Mucosa of descending colon (tissue), 3 donors: ENCODE data around the gene PPP2R5C. TPM values are rescaled to one million over a fixed set of nuclear protein-coding genes. Genes with fewer than 3 reads are reported as not detected.

Experiments
- ATAC-seq: fragments of 200-7000 bp; cut with Tn5 transposase; one replicate; pipeline ENCODE4 v1.9.1; 2020; ENCODE audit warnings: mild to moderate bottlenecking, moderate library complexity
- DNase-seq, 3 donors: peaks; one replicate each; pipeline ENCODE4 v3.0.0-alpha.2; 2020
- H3K36me3 ChIP-seq: fragments of 200-600 bp; one replicate; pipeline ENCODE4 v1.8.0; 2021; ENCODE audit warnings: low read depth, mild to moderate bottlenecking
- H3K4me1 ChIP-seq: fragments of 200-600 bp; one replicate; pipeline ENCODE4 v1.8.0; 2021; ENCODE audit warnings: low read depth, mild to moderate bottlenecking
- H3K4me3 ChIP-seq: fragments of 200-600 bp; one replicate; pipeline ENCODE4 v1.8.0; 2021; ENCODE audit warnings: mild to moderate bottlenecking
- H3K9me3 ChIP-seq: fragments of 200-600 bp; one replicate; pipeline ENCODE4 v1.8.0; 2021; ENCODE audit warnings: mild to moderate bottlenecking
- intact Hi-C, 2 donors: fragments of 100-400 bp; cut with DNase I in 1 of 2; cut with micrococcal nuclease in 1 of 2; formaldehyde crosslinking; loops; one replicate each; pipeline versions ENCODE4 v1.11.0 to v1.11.1; 2022; cut with DNase I, micrococcal nuclease
- total RNA-seq, 3 donors: library from RNA; stranded (reverse); fragmentation: NEBNext Ultra II Directional in 2 of 3; extraction: Animal tissue kit (Norgen Biotek cat#: 25700) in 2 of 3; gene quantifications; one replicate each; pipeline versions ENCODE4 v1.2.1 to v1.2.4, GENCODE V29; 2021 to 2023
- TF ChIP-seq, protein P1 (sequence below): fragments of 200-600 bp; IDR thresholded peaks from one replicate; pipeline ENCODE4 v1.8.0; 2022; ENCODE audit warnings: antibody characterized with exemption, mild to moderate bottlenecking
- donor health status: DM: no; HTN: no; CAD: no; lungs with moderate emphysema.
- donor health status: DM: no; HTN: no; CAD: no.
- donor health status: DM: no; HTN: yes; CAD: no.

Gene PPP2R5C
- total RNA-seq, 3 donors from 2014 or later: 131 to 173 (median 160) TPM

DNA sequence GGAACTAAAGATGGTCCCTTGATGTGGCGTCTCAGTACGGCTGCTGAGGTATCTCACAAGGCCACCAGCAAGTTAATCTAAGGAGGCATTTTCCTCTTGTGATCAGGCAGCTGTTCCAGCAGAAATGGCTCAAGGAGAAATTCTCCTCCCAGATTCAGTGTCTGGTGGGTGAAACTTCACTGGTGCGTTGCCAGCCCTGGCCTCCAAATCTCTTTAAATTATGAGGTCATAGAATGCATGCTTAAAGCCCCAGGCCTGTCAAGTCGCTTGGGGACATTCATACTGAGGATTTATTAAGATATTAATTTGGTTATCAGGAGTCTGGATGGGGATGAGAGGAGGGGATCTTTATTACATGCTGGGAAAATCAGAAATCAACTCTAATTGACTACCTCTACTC is 72.9 kb downstream of the PPP2R5C start:
- ATAC-seq (no peak), DNase-seq (no peak)
- TF ChIP-seq, protein P1, sequence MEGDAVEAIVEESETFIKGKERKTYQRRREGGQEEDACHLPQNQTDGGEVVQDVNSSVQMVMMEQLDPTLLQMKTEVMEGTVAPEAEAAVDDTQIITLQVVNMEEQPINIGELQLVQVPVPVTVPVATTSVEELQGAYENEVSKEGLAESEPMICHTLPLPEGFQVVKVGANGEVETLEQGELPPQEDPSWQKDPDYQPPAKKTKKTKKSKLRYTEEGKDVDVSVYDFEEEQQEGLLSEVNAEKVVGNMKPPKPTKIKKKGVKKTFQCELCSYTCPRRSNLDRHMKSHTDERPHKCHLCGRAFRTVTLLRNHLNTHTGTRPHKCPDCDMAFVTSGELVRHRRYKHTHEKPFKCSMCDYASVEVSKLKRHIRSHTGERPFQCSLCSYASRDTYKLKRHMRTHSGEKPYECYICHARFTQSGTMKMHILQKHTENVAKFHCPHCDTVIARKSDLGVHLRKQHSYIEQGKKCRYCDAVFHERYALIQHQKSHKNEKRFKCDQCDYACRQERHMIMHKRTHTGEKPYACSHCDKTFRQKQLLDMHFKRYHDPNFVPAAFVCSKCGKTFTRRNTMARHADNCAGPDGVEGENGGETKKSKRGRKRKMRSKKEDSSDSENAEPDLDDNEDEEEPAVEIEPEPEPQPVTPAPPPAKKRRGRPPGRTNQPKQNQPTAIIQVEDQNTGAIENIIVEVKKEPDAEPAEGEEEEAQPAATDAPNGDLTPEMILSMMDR: no peak
- peaks cover 20% of the 10 kb centered on the region for H3K4me1 ChIP-seq
- no peaks in the 10 kb centered on the region for H3K9me3 ChIP-seq
- H3K4me3 ChIP-seq: no peak overlapping the region
- intact Hi-C loops: no loop called here
- no peaks in the 10 kb centered on the region for H3K36me3 ChIP-seq

DNA sequence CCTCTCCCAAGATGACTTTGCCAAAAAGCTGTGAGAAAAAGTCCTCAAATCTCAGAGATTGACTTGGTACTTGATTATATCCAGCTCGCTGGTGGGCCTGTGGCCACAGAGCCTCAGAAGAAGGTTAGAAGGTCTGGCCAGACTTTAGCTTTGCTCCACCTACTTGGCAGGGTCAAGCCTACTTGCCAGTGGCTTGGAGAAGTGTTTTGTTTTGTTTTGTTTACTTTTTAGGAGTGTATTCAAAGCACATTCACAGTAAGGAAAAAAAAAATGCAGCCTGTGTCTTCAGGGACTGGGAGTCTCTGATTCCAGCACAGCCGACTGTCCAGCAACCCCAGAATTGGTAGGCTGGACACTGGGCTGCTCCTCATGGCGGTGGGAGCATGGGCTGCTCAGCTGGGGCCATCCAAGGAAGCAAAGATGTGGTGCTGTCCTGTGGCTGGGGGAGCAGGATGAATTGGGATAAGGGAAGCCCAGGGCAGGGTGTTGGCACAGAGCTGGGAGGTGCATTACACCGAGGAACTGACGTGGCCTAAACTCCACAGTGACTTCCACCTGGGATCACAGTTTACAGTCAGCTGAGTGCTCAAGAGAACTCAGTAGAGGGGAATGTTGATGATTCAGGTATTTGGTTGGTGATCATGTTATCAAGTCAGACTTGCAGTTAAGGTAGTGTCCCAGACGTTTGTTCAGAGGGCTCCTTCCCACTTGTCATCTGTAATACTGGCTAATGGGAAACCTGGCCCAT is 73.5 kb downstream of the PPP2R5C start:
- H3K4me3 ChIP-seq: no peak overlapping the region
- intact Hi-C loops: no loop called here
- no peaks in the 10 kb centered on the region for H3K9me3 ChIP-seq
- ATAC-seq (peak; percentile 70), DNase-seq (peak in 1 of 3 donors; percentile 40)
- no peaks in the 10 kb centered on the region for H3K36me3 ChIP-seq
- TF ChIP-seq, protein P1: no peak
- H3K4me1 ChIP-seq: peaks cover 24% of the 10 kb centered on the region

DNA sequence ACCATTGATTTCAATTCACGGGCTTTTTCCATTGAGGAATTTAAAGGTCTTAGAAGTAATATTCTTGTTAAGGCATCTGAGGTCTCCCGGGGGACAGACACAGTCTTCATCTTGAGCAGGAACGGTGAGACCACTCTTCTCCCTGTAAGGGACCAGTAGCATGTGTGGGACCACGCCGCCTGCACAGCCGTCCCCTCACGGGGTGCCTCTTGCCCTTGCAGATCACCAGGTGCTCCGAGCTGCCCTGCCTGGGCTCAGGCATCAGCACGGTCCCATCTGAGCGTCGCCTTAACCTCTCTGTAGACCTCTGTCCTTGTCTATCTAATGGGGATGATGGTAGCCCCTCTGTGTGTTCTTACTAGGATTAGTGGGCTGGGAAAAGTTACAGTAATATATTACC is 74.1 kb downstream of the PPP2R5C start:
- ATAC-seq: no peak
- intact Hi-C loops: no loop called here
- TF ChIP-seq, protein P1: no peak
- no peak for DNase-seq
- H3K36me3 ChIP-seq: no peaks in the 10 kb centered on the region
- no peaks in the 10 kb centered on the region for H3K9me3 ChIP-seq
- H3K4me3 ChIP-seq: no peak overlapping the region
- H3K4me1 ChIP-seq: peaks cover 25% of the 10 kb centered on the region

DNA sequence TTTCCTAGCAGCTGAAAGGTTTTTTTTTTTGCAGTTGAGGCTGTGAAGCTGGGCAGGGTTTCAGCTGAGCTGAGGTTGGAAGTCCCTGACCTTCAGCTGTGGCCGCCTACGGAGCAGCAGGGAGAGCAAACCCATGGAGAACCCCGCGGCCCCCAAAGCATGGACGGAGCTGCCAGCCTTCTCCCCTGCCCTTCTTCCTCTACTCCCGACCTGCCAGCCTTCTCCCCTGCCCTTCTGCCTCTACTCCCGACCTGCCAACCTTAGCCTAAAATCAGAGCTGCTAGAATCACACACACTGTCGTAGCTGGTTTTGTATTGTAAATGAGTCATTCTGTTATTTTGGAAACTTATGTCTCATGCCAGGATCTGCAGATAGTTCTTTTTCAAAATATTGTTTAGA is 74.6 kb downstream of the PPP2R5C start:
- H3K4me1 ChIP-seq: peaks cover 25% of the 10 kb centered on the region
- TF ChIP-seq, protein P1: no peak
- H3K4me3 ChIP-seq: no peak overlapping the region
- ATAC-seq (no peak), DNase-seq (no peak)
- H3K36me3 ChIP-seq: no peaks in the 10 kb centered on the region
- intact Hi-C loops: no loop called here
- H3K9me3 ChIP-seq: no peaks in the 10 kb centered on the region

DNA sequence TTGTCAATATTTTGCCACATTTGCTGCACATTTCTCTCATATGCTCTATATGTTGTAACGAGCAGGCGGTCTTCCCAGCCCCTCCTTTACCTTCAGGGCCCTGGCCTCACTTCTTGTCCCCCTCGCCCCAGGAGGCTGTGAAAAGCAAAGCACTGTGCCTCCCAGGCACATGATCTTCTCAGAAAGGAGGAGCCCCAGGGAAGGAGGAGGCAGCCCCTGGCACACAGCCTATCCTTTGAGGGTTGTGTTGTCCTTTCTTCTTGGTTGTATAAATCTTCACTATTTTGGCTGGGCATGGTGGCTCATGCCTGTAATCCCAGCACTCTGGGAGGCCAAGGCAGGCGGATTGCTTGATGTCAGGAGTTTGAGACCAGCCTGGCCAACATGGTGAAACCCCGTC is 77.0 kb downstream of the PPP2R5C start:
- peaks cover 25% of the 10 kb centered on the region for H3K4me1 ChIP-seq
- DNase-seq: no peak

More for the DNA sequence above, 77.0 kb downstream of the PPP2R5C start:
- Histone ChIP-seq H3K4me3 (no peak overlapping the region), H3K9me3 (no peaks in the 10 kb centered on the region), H3K36me3 (no peaks in the 10 kb centered on the region)
- ATAC-seq: no peak
- TF ChIP-seq, protein P1: no peak
- intact Hi-C loops: no loop called here
